HEK293 (cell line): Measurements from ENCODE around the gene NPW.

Experiments
- EGR2 ChIP-seq: fragments of 450-650 bp; formaldehyde crosslinking; IDR thresholded peaks from 2 replicates; pipeline ENCODE4 v1.5.1; 2016; ENCODE audit warnings: low read depth, missing biosample characterization, missing genetic modification characterization
- HOXA7 ChIP-seq: sonication (generic); formaldehyde crosslinking; IDR thresholded peaks from 2 replicates; pipeline ENCODE4 v1.8.1; 2022; ENCODE audit warnings: missing genetic modification reagents, borderline replicate concordance
- KLF1 ChIP-seq: fragments of 450-650 bp; formaldehyde crosslinking; IDR thresholded peaks from 2 replicates; pipeline ENCODE4 v1.5.1; 2016; ENCODE audit warnings: missing biosample characterization, missing genetic modification characterization
- KLF10 ChIP-seq: fragments of 450-650 bp; IDR thresholded peaks from 2 replicates; pipeline ENCODE4 v1.5.1; 2018; ENCODE audit warnings: missing biosample characterization, mild to moderate bottlenecking, missing genetic modification characterization
- KLF16 ChIP-seq: fragments of 450-650 bp; formaldehyde crosslinking; IDR thresholded peaks from 2 replicates; pipeline ENCODE4 v1.5.1; 2017; ENCODE audit warnings: missing biosample characterization, missing genetic modification characterization
- SCRT1 ChIP-seq: fragments of 450-650 bp; formaldehyde crosslinking; IDR thresholded peaks from 2 replicates; pipeline ENCODE4 v1.5.1; 2016; ENCODE audit warnings: missing biosample characterization, missing genetic modification characterization, borderline replicate concordance
- ZBTB17 ChIP-seq: fragments of 450-650 bp; formaldehyde crosslinking; IDR thresholded peaks from 2 replicates; pipeline ENCODE4 v1.5.1; 2016; ENCODE audit warnings: missing biosample characterization, missing genetic modification characterization
- ZBTB7A ChIP-seq: fragments of 450-650 bp; formaldehyde crosslinking; IDR thresholded peaks from 2 replicates; pipeline ENCODE4 v1.5.1; 2016; ENCODE audit warnings: low read depth, missing biosample characterization, missing genetic modification characterization
- ZFP37 ChIP-seq: fragments of 450-650 bp; formaldehyde crosslinking; IDR thresholded peaks from 2 replicates; pipeline ENCODE4 v1.5.1; 2016; ENCODE audit warnings: missing biosample characterization, missing genetic modification characterization
- ZNF114 ChIP-seq: fragments of 450-650 bp; formaldehyde crosslinking; IDR thresholded peaks from 2 replicates; pipeline ENCODE4 v1.5.0; 2017; ENCODE audit warnings: missing biosample characterization, missing genetic modification characterization
- ZNF2 ChIP-seq: fragments of 450-650 bp; formaldehyde crosslinking; IDR thresholded peaks from 2 replicates; pipeline ENCODE4 v1.5.1; 2016; ENCODE audit warnings: missing biosample characterization, missing genetic modification characterization
- ZNF23 ChIP-seq: fragments of 450-650 bp; formaldehyde crosslinking; IDR thresholded peaks from 2 replicates; pipeline ENCODE4 v1.5.1; 2016; ENCODE audit warnings: missing biosample characterization, missing genetic modification characterization, borderline replicate concordance
- ZNF266 ChIP-seq: fragments of 450-650 bp; formaldehyde crosslinking; IDR thresholded peaks from 2 replicates; pipeline ENCODE4 v1.5.1; 2016; ENCODE audit warnings: missing biosample characterization, missing genetic modification characterization, low read depth
- ZNF391 ChIP-seq: fragments of 450-650 bp; formaldehyde crosslinking; IDR thresholded peaks from 2 replicates; pipeline ENCODE4 v1.5.1; 2016; ENCODE audit warnings: low read depth, missing biosample characterization, missing genetic modification characterization, borderline replicate concordance
- ZNF426 ChIP-seq: fragments of 450-650 bp; formaldehyde crosslinking; IDR thresholded peaks from 2 replicates; pipeline ENCODE4 v1.5.1; 2017; ENCODE audit warnings: missing biosample characterization, missing genetic modification characterization, mild to moderate bottlenecking, inconsistent platforms, moderate library complexity
- ZNF513 ChIP-seq: fragments of 450-650 bp; IDR thresholded peaks from 2 replicates; pipeline ENCODE4 v1.5.1; 2018; ENCODE audit warnings: missing biosample characterization, missing genetic modification characterization
- ZNF521 ChIP-seq: fragments of 450-650 bp; formaldehyde crosslinking; IDR thresholded peaks from 2 replicates; pipeline ENCODE4 v1.5.1; 2017; ENCODE audit warnings: missing biosample characterization, mild to moderate bottlenecking, missing genetic modification characterization
- ZNF530 ChIP-seq: fragments of 450-650 bp; formaldehyde crosslinking; IDR thresholded peaks from 2 replicates; pipeline ENCODE4 v1.5.1; 2016; ENCODE audit warnings: low read depth, missing biosample characterization, missing genetic modification characterization
- ZNF558 ChIP-seq: fragments of 450-650 bp; formaldehyde crosslinking; IDR thresholded peaks from 2 replicates; pipeline ENCODE4 v1.5.1; 2016; ENCODE audit warnings: missing biosample characterization, missing genetic modification characterization
- ZNF621 ChIP-seq: fragments of 450-650 bp; formaldehyde crosslinking; IDR thresholded peaks from 2 replicates; pipeline ENCODE4 v1.5.1; 2017; ENCODE audit warnings: missing biosample characterization, missing genetic modification characterization
- ZNF626 ChIP-seq: fragments of 450-650 bp; sonication (Bioruptor Pico); formaldehyde crosslinking; IDR thresholded peaks from 2 replicates; pipeline ENCODE4 v1.5.1; 2018; ENCODE audit warnings: missing biosample characterization, missing genetic modification characterization, inconsistent platforms
- ZNF654 ChIP-seq: fragments of 450-650 bp; formaldehyde crosslinking; IDR thresholded peaks from 2 replicates; pipeline ENCODE4 v1.5.1; 2016; ENCODE audit warnings: low read depth, missing biosample characterization, missing genetic modification characterization
- ZNF843 ChIP-seq: fragments of 450-650 bp; formaldehyde crosslinking; IDR thresholded peaks from 2 replicates; pipeline ENCODE4 v1.5.1; 2016; ENCODE audit warnings: missing biosample characterization, missing genetic modification characterization
- ZSCAN30 ChIP-seq: fragments of 450-650 bp; IDR thresholded peaks from 2 replicates; pipeline ENCODE4 v1.5.1; 2018; ENCODE audit warnings: missing biosample characterization, mild to moderate bottlenecking, missing genetic modification characterization, moderate library complexity
- ZSCAN5A ChIP-seq: fragments of 450-650 bp; formaldehyde crosslinking; IDR thresholded peaks from 2 replicates; pipeline ENCODE4 v1.5.1; 2016; ENCODE audit warnings: missing biosample characterization, missing genetic modification characterization
- TF ChIP-seq, protein P1 (sequence below): fragments of 450-650 bp; formaldehyde crosslinking; IDR thresholded peaks from 2 replicates; pipeline ENCODE4 v1.5.1; 2016; ENCODE audit warnings: missing biosample characterization, missing genetic modification characterization, low read depth
- TF ChIP-seq, protein P2 (sequence below): fragments of 450-650 bp; formaldehyde crosslinking; IDR thresholded peaks from 2 replicates; pipeline ENCODE4 v1.5.1; 2016; ENCODE audit warnings: missing biosample characterization, missing genetic modification characterization, borderline replicate concordance
- TF ChIP-seq, protein P3 (sequence below): fragments of 450-650 bp; formaldehyde crosslinking; IDR thresholded peaks from 2 replicates; pipeline ENCODE4 v1.5.1; 2016; ENCODE audit warnings: missing biosample characterization, missing genetic modification characterization

The NPW gene

GRCh38 chr16:2023092-2024031 is 3.8 kb downstream of the NPW start (continued):
- TF ChIP-seq ZNF426 (tag by site-specific recombination), result no peak
- TF ChIP-seq, protein P1, sequence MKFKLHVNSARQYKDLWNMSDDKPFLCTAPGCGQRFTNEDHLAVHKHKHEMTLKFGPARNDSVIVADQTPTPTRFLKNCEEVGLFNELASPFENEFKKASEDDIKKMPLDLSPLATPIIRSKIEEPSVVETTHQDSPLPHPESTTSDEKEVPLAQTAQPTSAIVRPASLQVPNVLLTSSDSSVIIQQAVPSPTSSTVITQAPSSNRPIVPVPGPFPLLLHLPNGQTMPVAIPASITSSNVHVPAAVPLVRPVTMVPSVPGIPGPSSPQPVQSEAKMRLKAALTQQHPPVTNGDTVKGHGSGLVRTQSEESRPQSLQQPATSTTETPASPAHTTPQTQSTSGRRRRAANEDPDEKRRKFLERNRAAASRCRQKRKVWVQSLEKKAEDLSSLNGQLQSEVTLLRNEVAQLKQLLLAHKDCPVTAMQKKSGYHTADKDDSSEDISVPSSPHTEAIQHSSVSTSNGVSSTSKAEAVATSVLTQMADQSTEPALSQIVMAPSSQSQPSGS (tag by site-specific recombination), result no peak
- no peak for TF ChIP-seq ZNF626 (tag by site-specific recombination)
- no peak for TF ChIP-seq ZSCAN5A (tag by site-specific recombination)
- TF ChIP-seq ZNF558 (tag by site-specific recombination), result no peak
- no peak for TF ChIP-seq EGR2 (tag by site-specific recombination)
- no peak for TF ChIP-seq HOXA7
- no peak for TF ChIP-seq ZNF530
- TF ChIP-seq ZSCAN30, result peak; percentile 66; the same call in 1 of the 2 replicates
- TF ChIP-seq ZNF391 (tag by site-specific recombination), result peak; percentile 65; the same call in 1 of the 2 replicates
- no peak for TF ChIP-seq ZNF513
- TF ChIP-seq ZNF2 (tag by site-specific recombination), result peak; percentile 94
- no peak for TF ChIP-seq ZNF521 (tag by site-specific recombination)
- TF ChIP-seq KLF10 (tag by site-specific recombination), result peak; percentile 57; the same call in 1 of the 2 replicates
- no peak for TF ChIP-seq ZBTB7A
- peak; percentile 49 for TF ChIP-seq ZNF654
- no peak for TF ChIP-seq ZNF266 (tag by site-specific recombination)
- TF ChIP-seq, protein P2, sequence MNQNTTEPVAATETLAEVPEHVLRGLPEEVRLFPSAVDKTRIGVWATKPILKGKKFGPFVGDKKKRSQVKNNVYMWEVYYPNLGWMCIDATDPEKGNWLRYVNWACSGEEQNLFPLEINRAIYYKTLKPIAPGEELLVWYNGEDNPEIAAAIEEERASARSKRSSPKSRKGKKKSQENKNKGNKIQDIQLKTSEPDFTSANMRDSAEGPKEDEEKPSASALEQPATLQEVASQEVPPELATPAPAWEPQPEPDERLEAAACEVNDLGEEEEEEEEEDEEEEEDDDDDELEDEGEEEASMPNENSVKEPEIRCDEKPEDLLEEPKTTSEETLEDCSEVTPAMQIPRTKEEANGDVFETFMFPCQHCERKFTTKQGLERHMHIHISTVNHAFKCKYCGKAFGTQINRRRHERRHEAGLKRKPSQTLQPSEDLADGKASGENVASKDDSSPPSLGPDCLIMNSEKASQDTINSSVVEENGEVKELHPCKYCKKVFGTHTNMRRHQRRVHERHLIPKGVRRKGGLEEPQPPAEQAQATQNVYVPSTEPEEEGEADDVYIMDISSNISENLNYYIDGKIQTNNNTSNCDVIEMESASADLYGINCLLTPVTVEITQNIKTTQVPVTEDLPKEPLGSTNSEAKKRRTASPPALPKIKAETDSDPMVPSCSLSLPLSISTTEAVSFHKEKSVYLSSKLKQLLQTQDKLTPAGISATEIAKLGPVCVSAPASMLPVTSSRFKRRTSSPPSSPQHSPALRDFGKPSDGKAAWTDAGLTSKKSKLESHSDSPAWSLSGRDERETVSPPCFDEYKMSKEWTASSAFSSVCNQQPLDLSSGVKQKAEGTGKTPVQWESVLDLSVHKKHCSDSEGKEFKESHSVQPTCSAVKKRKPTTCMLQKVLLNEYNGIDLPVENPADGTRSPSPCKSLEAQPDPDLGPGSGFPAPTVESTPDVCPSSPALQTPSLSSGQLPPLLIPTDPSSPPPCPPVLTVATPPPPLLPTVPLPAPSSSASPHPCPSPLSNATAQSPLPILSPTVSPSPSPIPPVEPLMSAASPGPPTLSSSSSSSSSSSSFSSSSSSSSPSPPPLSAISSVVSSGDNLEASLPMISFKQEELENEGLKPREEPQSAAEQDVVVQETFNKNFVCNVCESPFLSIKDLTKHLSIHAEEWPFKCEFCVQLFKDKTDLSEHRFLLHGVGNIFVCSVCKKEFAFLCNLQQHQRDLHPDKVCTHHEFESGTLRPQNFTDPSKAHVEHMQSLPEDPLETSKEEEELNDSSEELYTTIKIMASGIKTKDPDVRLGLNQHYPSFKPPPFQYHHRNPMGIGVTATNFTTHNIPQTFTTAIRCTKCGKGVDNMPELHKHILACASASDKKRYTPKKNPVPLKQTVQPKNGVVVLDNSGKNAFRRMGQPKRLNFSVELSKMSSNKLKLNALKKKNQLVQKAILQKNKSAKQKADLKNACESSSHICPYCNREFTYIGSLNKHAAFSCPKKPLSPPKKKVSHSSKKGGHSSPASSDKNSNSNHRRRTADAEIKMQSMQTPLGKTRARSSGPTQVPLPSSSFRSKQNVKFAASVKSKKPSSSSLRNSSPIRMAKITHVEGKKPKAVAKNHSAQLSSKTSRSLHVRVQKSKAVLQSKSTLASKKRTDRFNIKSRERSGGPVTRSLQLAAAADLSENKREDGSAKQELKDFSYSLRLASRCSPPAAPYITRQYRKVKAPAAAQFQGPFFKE, result no peak
- TF ChIP-seq ZNF621 (tag by site-specific recombination), result no peak
- TF ChIP-seq ZNF843 (tag by site-specific recombination), result 0 out of 2 replicates have a peak, but pooled peaks have one; percentile 15
- no peak for TF ChIP-seq ZNF114
- TF ChIP-seq ZBTB17, result peak; percentile 97
- TF ChIP-seq KLF1, result peak; percentile 68
- TF ChIP-seq KLF16 (tag by site-specific recombination), result peak; percentile 76
- 0 out of 2 replicates have a peak, but pooled peaks have one; percentile 18 for TF ChIP-seq ZFP37 (tag by site-specific recombination)
- TF ChIP-seq SCRT1 (tag by site-specific recombination), result no peak
- TF ChIP-seq, protein P3, sequence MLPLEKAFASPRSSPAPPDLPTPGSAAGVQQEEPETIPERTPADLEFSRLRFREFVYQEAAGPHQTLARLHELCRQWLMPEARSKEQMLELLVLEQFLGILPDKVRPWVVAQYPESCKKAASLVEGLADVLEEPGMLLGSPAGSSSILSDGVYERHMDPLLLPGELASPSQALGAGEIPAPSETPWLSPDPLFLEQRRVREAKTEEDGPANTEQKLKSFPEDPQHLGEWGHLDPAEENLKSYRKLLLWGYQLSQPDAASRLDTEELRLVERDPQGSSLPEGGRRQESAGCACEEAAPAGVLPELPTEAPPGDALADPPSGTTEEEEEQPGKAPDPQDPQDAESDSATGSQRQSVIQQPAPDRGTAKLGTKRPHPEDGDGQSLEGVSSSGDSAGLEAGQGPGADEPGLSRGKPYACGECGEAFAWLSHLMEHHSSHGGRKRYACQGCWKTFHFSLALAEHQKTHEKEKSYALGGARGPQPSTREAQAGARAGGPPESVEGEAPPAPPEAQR, result no peak
- TF ChIP-seq ZNF23 (tag by site-specific recombination), result no peak
